GM18858 (cell line): ENCODE results near the gene LZTS2.
A peak's percentile ranks its signal among the peaks of the same experiment; 100 is the strongest.
"Not testable (repeated sequence)": the region's sequence is repeated elsewhere in the genome, so short reads cannot be mapped to it uniquely, and the experiment has no call there.

Experiments
- ATAC-seq: cut with Tn5 transposase; IDR thresholded peaks from one replicate; pipeline ENCODE4 v1.9.1; 2021; ENCODE audit not compliant: unreplicated experiment

LZTS2 gene

DNA sequence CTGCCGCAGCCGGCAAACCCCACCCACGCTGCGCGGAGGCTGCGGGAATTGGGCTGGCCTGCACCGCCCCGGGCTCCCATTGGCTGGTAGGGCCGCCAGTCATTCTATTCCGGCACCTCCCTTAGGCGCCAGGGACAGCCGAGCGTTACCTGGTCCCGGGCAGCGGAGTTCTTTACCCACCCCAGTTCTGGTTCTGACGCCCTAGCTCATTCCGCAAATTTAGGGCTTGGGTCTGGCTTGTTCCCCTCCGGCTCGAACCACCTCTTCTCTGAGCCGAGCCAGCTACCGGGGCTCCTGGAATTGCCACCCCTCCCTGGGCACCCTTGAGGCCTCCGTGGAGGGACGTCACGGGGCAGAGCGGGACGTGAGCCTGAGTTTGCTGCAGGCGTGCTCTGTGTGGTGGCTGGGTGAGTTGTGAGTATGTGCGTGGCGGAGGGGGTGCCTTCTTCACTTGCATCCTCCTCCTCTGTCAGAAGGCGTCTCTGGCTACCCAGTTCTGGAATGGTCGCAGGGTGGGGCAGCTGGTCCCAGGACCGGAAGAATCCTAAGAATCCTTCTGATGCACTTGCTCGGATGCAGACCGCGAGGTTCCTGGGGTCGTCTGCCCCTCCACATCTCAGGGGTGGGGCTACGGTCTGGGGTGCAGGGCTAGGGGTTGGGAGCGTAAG is 31.7 kb downstream of the LZTS2 start, which contains the start of the genes PDZD7 and SFXN3:
Gene PDZD7 (minus strand): TSS at position 2 of the 668 bp plus-strand sequence. CDS start 910 bp downstream, outside the sequence.
Gene SFXN3 (plus strand): TSS at position 107 of the 668 bp plus-strand sequence. CDS start 3,461 bp downstream, outside the sequence.
- ATAC-seq: peak; percentile 83

DNA sequence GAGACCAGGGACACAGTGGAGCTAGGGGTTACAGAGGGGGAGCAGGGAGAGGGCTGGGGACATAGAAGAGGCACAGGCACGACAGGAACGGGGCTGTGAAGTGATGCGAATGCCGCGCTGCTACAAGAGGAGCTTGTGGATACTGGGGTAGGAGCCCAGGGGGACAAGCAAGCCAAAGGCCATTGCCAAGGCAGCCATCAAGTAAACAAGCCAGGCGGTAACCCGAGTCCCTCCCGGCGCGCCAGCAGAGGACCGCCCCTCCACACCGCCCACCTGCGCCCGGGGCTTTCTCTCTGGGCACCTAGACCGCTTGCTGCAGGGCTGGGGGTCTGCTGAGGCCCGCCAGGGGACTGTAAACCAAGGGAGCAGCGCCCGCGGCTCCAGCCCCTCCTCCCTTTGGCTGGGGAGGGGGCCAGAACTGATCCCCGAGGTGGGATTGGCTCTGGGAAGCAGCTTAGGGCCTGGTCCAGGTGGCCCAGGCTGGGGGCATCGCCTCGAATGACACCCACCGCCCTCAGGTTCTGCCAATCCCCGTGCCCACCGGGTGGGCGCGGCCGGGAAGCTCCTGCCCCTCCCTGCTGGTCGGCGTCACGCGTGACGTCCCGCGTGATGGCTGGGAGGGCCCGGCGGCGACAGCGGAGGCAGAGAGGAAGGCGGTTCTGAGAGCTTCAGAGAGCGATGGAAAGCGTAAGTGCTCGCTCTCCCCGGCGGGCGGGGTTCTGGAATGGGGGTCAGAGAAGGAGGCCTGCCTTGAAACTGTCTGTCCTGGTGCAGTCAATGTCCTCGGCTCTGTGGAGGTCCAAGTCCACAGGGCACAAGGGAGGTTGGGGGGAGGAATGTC is 32.4 kb downstream of the LZTS2 start:
- no peak for ATAC-seq

DNA sequence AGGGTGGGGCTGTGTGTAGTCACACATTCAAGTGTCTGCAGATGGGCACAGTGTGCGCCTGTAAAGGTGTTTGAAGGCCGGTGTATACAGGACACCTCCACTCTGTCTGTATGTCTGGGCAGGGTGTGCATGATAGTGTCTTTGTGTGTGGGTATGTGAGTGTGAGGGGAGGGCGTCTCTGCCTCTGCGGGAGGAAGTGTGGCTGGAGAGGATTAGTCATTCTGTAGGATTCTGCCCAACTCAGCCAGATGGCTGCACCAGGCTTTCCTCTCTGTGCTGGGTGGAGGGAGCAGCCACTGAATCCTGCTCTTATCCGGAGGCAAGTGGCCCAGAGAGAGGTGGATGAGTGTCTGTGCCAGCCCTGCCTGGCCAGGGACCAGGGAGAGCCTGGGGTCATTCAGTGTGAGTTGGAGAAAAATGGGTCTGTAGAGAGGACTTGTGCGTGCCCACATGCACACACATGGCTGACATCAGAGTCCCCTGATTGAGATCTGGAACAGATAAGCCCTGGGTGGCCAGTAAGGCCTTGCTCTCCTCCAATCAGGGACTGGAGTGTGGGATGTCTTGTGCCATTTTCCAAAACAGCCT is 33.1 kb downstream of the LZTS2 start:
- ATAC-seq: no peak

GRCh38 chr10:101033276-101033675 is 33.7 kb downstream of the LZTS2 start:
- no peak for ATAC-seq

DNA sequence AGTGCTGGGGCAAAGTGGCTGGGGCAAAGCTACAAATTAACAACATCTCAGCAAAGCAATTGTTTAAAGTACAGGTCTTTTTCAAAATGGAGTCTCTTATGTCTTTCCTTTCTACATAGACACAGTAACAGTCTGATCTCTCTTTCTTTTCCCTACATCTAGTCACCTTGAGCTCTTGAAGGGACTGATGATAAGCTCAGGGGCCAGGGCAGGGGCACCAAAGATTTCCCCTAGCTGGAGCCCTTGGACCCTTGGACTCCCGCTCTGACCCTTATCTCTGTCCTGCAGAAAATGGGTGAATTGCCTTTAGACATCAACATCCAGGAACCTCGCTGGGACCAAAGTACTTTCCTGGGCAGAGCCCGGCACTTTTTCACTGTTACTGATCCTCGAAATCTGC is 34.8 kb downstream of the LZTS2 start:
- not testable (repeated sequence) for ATAC-seq

GRCh38 chr10:101035314-101035713 is 35.7 kb downstream of the LZTS2 start:
- ATAC-seq: no peak

GRCh38 chr10:101035916-101036702 is 36.5 kb downstream of the LZTS2 start:
- no peak for ATAC-seq

DNA sequence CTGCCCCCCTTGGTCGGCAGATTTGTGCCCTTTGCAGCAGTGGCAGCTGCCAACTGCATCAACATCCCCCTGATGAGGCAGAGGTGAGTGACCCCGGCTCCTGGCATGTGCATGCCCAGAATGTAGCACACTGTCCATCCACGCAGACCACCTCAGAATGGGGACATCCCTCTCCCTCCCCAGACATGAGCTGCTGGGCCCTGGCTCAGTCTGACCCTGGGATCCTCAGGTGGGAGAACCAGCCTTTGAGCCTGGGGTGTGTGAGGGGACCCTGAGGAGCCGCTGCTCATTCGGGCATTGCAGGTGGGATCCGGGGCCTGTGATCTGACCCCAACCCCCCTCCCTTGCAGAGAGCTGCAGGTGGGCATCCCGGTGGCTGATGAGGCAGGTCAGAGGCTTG is 37.1 kb downstream of the LZTS2 start:
- no peak for ATAC-seq

DNA sequence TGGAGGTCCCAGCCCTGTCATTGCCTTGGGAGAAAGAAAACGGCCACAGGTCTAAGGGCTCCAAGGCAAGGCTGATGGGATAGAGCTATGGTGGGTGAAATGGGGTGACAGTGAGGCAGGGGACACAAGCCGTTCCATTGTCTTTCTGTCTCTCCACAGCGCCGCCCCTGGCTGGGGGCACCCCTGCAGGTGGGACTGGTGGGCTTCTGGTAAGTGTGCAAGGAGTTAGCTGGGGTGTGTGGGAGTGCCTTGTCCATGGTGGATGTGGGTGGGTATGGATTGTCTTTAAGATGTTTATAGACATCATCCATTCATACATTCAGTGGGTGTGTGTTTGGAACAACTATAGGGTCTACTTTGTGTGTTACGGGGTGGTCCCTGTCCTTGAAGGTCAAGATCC is 38.9 kb downstream of the LZTS2 start:
- ATAC-seq: no peak

DNA sequence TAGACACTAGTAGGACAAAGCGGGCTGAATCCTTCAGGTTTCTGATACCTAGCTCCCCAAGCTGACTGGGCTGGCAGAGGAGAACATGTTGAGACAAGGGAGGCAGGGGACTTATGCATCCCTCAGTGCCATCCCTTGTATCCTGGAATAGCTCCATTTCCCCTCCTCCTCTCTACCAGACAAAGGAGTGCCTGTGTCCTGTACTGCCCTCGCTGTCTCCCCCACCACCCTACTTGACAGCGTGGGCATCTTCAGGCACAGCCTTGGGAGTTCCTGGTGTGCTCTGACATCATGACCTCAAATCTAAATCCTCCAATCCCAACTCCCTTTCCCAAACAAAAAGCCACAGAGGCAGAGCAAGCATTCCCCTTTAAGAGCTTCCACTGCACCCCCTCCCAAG is 40.5 kb downstream of the LZTS2 start:
- ATAC-seq: no peak

DNA sequence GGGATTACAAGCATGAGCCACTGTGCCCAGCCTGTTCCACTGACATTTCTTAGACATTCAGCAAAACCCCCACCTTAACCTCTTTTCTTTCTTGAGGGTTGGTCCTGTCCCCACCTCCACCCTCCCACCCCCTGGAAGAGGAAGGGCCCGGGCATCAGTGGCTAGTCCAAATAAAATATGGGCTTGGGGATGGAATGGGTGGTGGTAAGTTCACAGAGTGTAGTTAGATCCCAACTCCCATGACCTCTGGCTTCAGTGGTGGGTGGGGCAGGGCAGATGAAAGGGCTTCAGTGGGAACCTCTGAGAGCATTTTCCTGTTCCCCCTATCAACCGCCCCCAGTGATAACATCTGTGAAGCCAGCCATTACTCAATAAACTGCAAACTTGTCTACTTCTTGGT is 41.2 kb downstream of the LZTS2 start:
- ATAC-seq: no peak

DNA sequence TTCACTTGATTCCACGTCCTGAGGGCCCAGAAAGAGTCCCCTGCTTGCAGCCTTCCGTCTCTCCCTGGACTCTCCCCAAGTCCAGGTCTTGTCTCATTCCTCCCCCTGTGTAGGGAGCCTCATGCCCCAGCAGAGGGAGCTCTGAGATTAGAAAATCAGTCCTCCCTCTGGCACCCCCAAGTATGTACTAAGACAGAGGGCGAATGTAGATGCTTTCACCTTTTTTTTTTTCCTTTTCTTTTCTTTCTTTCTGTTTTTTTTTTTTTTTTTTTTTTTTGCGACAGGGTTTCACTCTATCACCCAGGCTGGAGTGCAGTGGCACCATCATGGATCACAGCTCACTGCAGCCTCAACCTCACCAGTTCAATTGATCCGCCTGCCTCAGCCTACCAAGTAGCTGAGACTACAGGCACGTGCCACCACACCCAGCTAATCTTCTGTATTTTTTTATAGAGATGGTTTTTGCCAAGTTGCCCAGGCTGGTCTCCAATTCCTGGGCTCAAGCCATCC is 41.7 kb downstream of the LZTS2 start:
- ATAC-seq: no peak

DNA sequence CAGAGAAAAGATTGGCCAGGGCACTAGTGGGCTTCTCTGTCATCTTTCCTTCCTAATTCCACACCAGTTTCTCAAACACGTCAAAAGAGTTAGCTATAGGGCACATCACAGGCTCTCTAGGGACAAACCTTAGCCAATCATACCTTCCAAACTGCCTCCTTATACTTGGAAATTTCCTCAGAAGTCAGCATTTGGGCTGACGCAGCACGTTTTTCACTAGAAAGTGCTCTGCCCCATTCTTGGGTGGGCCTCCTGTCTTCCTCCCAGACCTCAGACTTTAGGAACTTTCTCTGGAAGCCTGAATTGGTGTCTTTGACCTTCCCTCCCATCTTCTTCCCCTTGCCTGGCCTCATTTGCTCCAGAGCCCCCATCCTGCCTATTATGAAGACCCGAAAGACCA is 42.5 kb downstream of the LZTS2 start:
- no peak for ATAC-seq

DNA sequence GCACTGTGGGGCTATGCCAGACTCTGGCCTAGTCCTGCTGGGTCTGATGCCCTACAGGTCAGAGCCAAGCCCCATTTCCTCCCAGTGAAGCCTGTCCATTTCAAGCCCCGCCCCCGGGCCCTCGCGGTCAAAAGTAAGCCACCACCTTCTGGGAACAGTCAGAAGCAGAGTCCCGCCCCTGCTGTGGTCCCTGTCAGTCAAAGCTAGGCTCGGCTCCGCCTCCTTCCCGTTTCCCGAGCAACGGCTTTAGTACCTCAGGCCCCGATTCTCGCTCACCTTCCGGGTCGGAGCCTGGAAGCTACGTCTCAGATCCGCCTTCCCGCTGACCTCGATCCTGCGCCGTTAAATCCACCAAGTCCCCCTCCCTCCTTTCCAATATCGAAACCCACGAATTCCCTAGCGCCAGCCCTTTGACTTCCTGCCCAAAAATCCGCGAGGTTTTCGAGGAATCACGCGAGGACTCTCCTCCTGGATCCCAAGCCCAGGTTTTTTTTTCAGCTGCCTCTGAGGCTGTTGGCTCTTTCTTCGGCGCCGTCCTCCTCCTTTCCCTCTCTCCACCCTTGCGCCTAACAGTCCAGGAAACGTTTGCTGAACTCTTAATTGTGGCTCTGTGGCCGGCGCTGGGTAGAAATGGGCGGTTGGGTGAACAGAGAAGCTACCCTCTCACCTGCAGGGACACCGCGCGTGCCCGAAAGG is 43.2 kb downstream of the LZTS2 start:
- ATAC-seq: peak; percentile 94

- no peak for ATAC-seq
Measured at GRCh38 chr10:101043363-101043707, 43.7 kb downstream of the LZTS2 start.

DNA sequence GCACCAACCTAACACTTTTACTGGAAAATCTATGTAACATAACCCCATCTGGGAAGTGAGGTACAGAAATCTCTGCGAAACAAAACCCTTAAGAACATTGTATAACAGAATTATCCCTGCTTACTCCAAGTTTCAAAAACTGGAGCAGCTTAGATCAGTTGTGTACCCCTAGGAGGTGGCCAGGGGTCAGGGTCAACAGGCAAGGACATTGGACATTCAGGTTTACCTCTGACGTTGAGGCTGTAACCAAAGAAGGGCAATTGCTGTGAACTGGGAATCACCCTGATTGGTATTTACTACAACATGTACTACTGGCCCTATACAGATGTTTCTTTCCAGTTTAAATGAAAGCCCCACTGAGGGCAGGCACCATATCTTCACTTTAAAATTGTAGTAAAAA is 44.5 kb downstream of the LZTS2 start:
- ATAC-seq: no peak

GRCh38 chr10:101046332-101047238 is 47.0 kb downstream of the LZTS2 start:
- ATAC-seq: no peak

DNA sequence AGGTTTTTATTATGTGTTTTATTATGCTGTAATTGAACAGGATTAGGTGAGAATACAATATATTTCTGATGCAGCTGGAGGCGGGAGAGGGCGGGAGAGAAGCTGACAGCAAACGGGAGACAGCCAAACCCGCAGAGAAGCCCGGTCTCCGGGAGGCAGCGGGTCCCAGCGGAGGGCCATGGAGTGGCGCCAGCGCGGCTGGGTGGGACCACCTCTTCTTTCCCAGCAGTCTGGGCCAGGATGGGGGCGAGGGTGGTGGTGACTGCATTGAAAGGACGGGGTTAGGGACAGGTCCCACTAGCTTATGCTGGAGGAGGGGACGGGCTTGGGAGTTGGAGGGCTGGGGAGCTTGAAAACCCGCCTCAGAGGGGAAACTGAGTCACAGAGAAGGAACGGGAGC is 47.7 kb downstream of the LZTS2 start:
- no peak for ATAC-seq
